ENCODE data around the gene TCERG1L.

DNA sequence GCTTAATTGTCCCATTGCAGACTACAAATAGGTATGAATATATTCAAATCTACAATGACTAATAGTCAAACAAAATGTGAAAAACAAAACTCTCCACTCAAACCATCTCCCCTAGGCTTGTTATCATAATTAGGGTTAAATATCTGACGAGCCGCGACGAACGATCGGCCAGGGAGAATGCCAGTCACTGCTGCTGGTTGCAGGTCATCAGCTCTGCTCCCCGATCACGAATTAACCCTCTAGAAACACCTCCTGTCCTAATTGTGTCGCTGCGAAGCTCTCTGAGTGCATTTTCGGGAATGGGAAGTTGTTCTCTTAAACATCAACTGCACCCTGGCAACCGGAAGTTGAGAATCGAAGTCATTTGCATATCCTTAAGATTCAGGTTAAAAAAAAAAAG is 167.3 kb downstream of the TCERG1L start:
- TF ChIP-seq, protein P1, sequence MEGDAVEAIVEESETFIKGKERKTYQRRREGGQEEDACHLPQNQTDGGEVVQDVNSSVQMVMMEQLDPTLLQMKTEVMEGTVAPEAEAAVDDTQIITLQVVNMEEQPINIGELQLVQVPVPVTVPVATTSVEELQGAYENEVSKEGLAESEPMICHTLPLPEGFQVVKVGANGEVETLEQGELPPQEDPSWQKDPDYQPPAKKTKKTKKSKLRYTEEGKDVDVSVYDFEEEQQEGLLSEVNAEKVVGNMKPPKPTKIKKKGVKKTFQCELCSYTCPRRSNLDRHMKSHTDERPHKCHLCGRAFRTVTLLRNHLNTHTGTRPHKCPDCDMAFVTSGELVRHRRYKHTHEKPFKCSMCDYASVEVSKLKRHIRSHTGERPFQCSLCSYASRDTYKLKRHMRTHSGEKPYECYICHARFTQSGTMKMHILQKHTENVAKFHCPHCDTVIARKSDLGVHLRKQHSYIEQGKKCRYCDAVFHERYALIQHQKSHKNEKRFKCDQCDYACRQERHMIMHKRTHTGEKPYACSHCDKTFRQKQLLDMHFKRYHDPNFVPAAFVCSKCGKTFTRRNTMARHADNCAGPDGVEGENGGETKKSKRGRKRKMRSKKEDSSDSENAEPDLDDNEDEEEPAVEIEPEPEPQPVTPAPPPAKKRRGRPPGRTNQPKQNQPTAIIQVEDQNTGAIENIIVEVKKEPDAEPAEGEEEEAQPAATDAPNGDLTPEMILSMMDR (IDR thresholded peaks at IDR 0.05): no peak
- TF ChIP-seq POLR2A (IDR thresholded peaks at IDR 0.05): no peak
